Measurements from ENCODE around the gene KRTAP10-1.

KRTAP10-1 gene

DNA sequence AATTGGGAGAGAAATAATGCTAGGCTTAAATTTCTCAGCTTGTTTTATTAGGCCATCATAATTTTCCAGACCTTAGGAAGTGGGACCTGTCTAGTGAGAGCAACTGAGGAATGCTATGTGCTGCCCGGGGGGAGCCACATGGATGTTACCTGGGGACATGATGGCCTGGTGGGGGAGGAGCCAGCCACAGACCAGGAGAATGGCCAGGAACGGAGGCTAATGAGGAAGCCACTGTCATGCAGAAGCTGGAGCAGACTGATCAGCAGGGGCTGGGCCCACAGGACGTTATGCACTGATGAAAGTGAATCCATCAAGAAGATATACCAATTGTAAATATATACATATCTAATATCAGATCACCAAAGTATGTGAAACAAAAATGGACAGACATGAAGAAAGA, 4.6 kb upstream of the KRTAP10-1 start:
- no peak for TF ChIP-seq Cebpa-rat (IDR thresholded peaks at IDR 0.05)
- Histone ChIP-seq H3K9ac (no peak overlapping the region), H4K20me1 (no peaks in the 10 kb centered on the region), H3K27me3 (no peaks in the 10 kb centered on the region), H3K9me3 (replicated peaks in 1 of 11) (peaks cover 14 to 22% (median 19%) of the 10 kb centered on the region in 11 experiments), H3K27ac (no peak overlapping the region), H3K4me1 (peaks cover 15 to 34% (median 21%) of the 10 kb centered on the region in 10 experiments), H3K4me2 (no peak overlapping the region), H3K36me3 (no peaks in the 10 kb centered on the region; a peak in 1 of 22 replicates), H3K4me3 (no peak overlapping the region)

DNA sequence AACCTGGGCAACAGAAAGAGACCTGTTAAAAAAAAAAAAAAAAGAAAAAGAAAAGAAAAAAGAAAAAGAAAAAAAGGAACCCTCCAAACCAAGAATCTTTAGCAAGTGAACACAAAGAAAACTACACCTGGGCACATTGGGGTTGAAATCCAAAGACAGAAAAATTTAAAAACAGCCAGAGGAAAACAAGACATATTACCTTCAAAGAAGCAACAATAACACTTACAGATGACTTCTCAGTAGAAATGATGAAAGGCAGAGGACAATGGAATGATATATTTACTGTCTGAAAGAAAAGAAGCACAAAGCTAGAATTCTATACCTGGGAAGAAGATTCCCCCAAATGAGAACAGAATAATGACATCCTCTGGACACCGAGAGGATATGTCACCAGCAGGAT, 2.7 kb upstream of the KRTAP10-1 start:
- H3K4me1 ChIP-seq, result peaks cover 6 to 23% (median 9%) of the 10 kb centered on the region in 10 experiments
- TF ChIP-seq Cebpa-rat (IDR thresholded peaks at IDR 0.05), result no peak

DNA sequence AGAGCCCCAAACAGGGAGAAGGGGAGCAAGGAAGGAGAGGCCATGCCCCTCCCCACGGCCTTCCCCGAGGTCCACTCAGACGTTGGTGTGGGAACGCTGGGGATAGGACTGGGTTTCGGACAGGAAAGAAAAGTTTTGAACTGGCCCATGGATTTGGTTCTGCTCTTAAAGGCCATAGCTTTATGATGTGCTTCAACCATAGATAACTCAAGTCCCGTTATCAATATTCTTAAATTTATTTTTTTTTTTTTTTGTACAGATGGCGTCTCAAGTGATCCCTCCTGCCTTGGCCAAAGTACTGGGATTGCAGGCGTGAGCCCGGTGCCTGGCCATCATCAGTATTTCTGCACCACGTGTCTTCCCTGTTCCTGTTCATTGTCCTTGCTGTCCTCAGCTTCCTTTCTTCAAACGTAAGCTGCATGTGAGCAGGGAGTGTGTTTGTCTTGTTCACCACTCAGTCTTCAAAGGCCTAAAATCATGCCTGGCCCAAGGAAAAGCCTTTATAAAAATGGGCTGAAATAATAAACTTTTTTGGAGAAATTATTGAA, 820 bp upstream of the KRTAP10-1 start:
- Histone ChIP-seq H3K27me3 (no peaks in the 10 kb centered on the region), H4K20me1 (no peaks in the 10 kb centered on the region), H3K4me2 (peak overlapping the region in 4 of 11 experiments; percentile 16 to 44 (median 32); a peak in 2 of 22 replicates), H3K4me1 (peaks cover 0 to 17% (median 2%) of the 10 kb centered on the region in 10 experiments; a peak in 4 of 20 replicates), H3K27ac (no peak overlapping the region), H3K9ac (no peak overlapping the region), H3K4me3 (no peak overlapping the region), H3K36me3 (no peaks in the 10 kb centered on the region), H3K9me3 (replicated peaks in 1 of 11) (peaks cover 0 to 6% (median under 1%) of the 10 kb centered on the region in 11 experiments; a peak in 8 of 22 replicates)
- no peak for TF ChIP-seq Cebpa-rat (IDR thresholded peaks at IDR 0.05)

More for the DNA sequence above, 2.7 kb upstream of the KRTAP10-1 start:
- no peaks in the 10 kb centered on the region for H3K27me3 ChIP-seq
- no peaks in the 10 kb centered on the region; a peak in 1 of 22 replicates for H3K36me3 ChIP-seq
- H3K4me2 ChIP-seq, result no peak overlapping the region
- H3K9me3 ChIP-seq (replicated peaks in 1 of 11), result peaks cover 14 to 22% (median 18%) of the 10 kb centered on the region in 11 experiments
- no peak overlapping the region for H3K4me3 ChIP-seq
- H3K27ac ChIP-seq, result no peak overlapping the region
- H4K20me1 ChIP-seq, result no peaks in the 10 kb centered on the region
- no peak overlapping the region for H3K9ac ChIP-seq

DNA sequence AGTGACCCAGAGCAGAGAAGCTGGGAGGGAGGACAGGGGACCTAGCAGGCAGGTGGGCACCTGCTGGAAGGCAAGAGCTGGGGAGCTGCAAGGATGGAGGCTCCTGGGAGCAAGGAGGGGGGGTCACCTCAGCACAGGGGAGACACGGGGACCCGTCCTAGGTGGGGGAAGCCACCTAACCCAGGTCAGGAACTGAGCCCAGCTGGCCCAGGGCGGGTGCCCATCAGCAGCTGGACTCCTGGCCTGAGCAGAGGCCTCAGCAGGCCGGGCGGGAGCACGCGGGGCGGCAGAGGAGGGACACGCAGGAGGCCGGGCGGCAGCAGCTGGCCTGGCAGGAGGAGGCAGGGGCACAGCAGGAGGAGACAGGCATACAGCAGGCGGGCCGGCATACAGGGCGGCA, 949 bp downstream of the KRTAP10-1 start:
- Histone ChIP-seq H3K4me1 (peaks cover 0 to 17% (median 4%) of the 10 kb centered on the region in 10 experiments; a peak in 5 of 20 replicates), H3K9ac (no peak overlapping the region), H3K27me3 (no peaks in the 10 kb centered on the region), H3K4me2 (no peak overlapping the region), H3K4me3 (no peak overlapping the region), H3K36me3 (no peaks in the 10 kb centered on the region), H3K9me3 (replicated peaks in 1 of 11) (no peaks in the 10 kb centered on the region), H3K27ac (no peak overlapping the region), H4K20me1 (no peaks in the 10 kb centered on the region)
- TF ChIP-seq Cebpa-rat (IDR thresholded peaks at IDR 0.05), result no peak

DNA sequence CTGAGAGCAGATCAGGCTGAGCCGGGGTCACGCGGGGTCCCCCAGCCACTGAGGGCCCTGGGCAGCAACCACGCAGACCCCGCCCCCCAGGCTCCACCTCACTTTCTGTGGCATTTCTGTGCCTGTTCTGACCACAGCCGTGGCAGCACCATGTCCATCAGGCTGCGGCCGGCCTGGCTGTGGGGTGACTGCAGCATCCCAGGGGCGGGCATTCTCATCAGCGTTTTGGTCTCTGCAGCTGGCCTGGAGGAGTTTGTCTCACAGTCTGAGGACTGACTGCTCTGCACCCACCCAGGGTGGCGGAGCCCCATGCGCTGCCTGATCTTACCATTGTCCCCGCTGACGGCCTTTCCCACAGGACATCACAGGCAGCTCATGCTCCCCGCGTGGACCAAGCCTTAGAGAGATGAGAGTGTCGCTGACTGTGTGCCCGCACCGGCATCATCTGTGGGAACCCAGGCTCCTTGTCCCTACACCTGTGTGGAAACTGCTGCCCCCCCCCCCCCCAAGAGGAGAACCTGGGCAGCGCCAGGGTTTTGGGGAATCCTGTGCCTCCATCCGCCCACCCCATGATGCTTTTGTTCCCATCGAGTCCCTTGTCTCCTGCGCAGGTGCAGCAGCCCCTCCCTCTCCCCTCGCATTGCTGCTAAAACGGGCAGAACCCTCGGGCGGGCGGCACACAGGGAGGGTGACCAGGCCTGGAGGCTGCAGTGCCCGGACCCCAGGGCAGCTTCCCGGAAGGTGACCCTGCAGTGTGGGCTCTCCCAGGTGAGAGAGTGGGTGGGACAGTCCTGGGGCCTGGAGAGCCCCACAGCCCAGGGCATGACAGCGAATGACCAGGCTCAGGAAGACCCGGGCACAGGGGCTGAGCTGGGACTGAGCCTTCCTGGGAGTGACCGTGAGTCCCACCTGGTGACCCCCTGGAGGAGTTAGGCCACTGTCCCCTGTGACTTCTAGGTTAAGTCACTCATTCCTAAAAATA, 1.8 kb downstream of the KRTAP10-1 start:
- Histone ChIP-seq H3K36me3 (no peaks in the 10 kb centered on the region), H3K9me3 (replicated peaks in 1 of 11) (no peaks in the 10 kb centered on the region), H4K20me1 (no peaks in the 10 kb centered on the region), H3K27ac (no peak overlapping the region), H3K4me3 (no peak overlapping the region), H3K27me3 (no peaks in the 10 kb centered on the region), H3K9ac (no peak overlapping the region), H3K4me1 (peaks cover 0 to 15% (median 4%) of the 10 kb centered on the region in 10 experiments; a peak in 5 of 20 replicates), H3K4me2 (no peak overlapping the region)
- TF ChIP-seq Cebpa-rat (IDR thresholded peaks at IDR 0.05), result no peak

DNA sequence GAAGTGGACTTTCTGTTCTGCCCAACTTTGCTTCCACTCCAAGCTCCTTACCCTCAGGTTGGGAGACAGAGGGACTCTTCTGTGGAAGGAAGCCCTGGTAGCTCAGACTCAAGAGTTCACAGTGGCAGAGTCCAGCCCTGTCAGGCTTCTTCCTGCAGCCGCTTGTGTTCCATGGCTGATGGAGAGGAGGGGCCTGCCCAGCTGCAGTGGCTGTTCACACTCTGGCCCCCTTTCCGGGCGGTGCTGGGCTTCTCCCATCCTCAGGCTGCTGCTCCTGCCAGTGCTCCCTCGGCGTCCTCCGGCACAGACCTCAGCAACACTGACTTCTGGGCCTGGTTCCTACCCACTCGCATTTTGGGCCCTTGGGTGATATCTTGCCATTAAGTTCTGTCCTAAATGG, 4.0 kb downstream of the KRTAP10-1 start:
- Histone ChIP-seq H3K4me2 (no peak overlapping the region), H3K36me3 (no peaks in the 10 kb centered on the region), H3K27ac (no peak overlapping the region), H4K20me1 (no peaks in the 10 kb centered on the region), H3K4me3 (no peak overlapping the region), H3K27me3 (no peaks in the 10 kb centered on the region), H3K9me3 (replicated peaks in 1 of 11) (no peaks in the 10 kb centered on the region), H3K4me1 (peaks cover 0 to 7% (median under 1%) of the 10 kb centered on the region in 10 experiments; a peak in 5 of 20 replicates), H3K9ac (no peak overlapping the region)
- no peak for TF ChIP-seq Cebpa-rat (IDR thresholded peaks at IDR 0.05)

DNA sequence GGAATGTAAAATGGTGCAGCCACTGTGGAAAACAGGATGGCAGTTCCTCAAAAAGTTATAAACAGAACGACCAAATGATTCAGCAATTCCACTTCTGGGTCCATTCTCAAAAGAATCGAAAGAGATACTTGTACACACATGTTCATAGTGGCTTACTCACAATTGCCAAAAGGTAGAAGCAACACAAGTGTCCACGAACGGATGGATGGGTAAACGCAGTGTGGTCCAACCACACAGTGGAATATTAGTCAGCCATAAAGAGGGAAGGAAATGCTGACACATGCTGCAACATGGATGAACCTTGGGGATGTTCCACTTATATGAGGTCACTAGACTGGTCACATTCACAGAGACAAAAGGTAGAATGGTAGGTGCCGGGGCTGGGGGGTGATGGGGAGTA, 5.3 kb downstream of the KRTAP10-1 start:
- no peak for TF ChIP-seq Cebpa-rat (IDR thresholded peaks at IDR 0.05)
- Histone ChIP-seq H4K20me1 (no peaks in the 10 kb centered on the region), H3K36me3 (no peaks in the 10 kb centered on the region), H3K4me3 (no peak overlapping the region), H3K9ac (no peak overlapping the region), H3K9me3 (replicated peaks in 1 of 11) (no peaks in the 10 kb centered on the region), H3K4me1 (peaks cover 0 to 3% (median 0%) of the 10 kb centered on the region in 10 experiments; a peak in 1 of 20 replicates), H3K4me2 (no peak overlapping the region), H3K27me3 (no peaks in the 10 kb centered on the region), H3K27ac (no peak overlapping the region)

DNA sequence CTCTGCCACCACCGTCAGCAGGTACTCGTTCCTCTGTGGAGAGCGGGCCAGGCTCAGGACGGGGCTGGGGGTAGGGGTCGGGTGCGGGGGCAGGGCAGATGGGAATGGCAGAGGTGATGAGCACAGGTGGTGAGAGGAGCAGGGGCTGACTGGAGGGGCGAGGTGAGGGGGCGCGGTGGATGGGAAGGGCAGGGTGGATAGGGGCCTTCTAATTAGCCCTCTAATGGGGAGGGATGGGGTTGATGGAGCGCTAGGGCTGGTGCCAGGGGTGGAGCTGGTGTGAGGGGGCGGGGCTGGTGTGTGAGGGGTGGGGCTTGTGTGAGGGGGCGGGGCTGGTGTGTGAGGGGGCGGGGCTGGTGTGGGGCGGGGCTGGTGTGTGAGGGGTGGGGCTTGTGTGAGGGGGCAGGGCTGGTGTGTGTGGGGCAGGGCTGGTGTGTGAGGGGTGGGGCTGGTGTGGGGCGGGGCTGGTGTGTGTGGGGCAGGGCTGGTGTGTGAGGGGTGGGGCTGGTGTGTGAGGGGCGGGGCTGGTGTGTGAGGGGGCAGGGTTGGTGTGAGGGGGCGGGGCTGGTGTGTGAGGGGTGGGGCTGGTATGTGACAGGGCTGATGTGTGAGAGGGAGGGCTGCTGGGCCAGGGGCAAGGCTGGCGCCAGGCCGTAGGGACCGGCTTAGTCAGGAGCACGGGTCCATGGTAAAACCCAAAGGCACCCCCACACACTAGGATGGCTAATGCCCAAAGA, 5.9 kb downstream of the KRTAP10-1 start:
- H3K27ac ChIP-seq, result no peak overlapping the region
- no peak overlapping the region for H3K9ac ChIP-seq
- H3K4me1 ChIP-seq, result peaks cover 0 to 3% (median 0%) of the 10 kb centered on the region in 10 experiments; a peak in 1 of 20 replicates
- no peaks in the 10 kb centered on the region for H3K36me3 ChIP-seq
- no peaks in the 10 kb centered on the region for H4K20me1 ChIP-seq
- no peaks in the 10 kb centered on the region for H3K27me3 ChIP-seq
- no peak overlapping the region for H3K4me3 ChIP-seq
- no peaks in the 10 kb centered on the region for H3K9me3 ChIP-seq (replicated peaks in 1 of 11)
- H3K4me2 ChIP-seq, result no peak overlapping the region
- no peak for TF ChIP-seq Cebpa-rat (IDR thresholded peaks at IDR 0.05)

Data from BLaER1 treated with 17β-estradiol and CSF1 and Interleukin-3, amounts not matched to agents 10 nM and 100 nM (cell line).